Activated CD8-positive, alpha-beta memory T cell treated with anti-CD3 and anti-CD28 coated beads for 36 hours (primary cell): ENCODE measurements around the gene TGM4. TPM values are rescaled to one million over a fixed set of nuclear protein-coding genes. Genes with fewer than 3 reads are reported as not detected.

Experiments used
- total RNA-seq, 2 experiments: library from RNA; stranded (reverse); gene quantifications; one replicate each; pipeline ENCODE4 v1.2.3, GENCODE V29; 2021

Gene TGM4
- total RNA-seq, 2 experiments from 2014 or later = not detected

Other genes with a start within 250 kb of the TGM4 start
- 10 to 100 TPM; 13.0 to 13.1 TPM for gene ZNF197, start 249.6 kb upstream of the TGM4 start, total RNA-seq
- gene ZNF35, start 225.9 kb upstream of the TGM4 start, total RNA-seq = 1 to 10 TPM; 6.3 to 7.9 TPM
- gene ZNF502, start 161.9 kb upstream of the TGM4 start, total RNA-seq = 1 to 10 TPM; 1.3 to 1.5 TPM
- 1 to 10 TPM; 3.6 to 5.0 TPM for gene ZNF501, start 145.0 kb upstream of the TGM4 start, total RNA-seq
- 10 to 100 TPM; 44.5 to 52.9 TPM for gene KIAA1143, start 113.0 kb upstream of the TGM4 start, total RNA-seq
- 10 to 100 TPM; 24.0 to 25.7 TPM for gene KIF15, start 112.8 kb upstream of the TGM4 start, total RNA-seq
- gene TMEM42, start 12.7 kb upstream of the TGM4 start, total RNA-seq = 1 to 10 TPM; 9.4 TPM
- gene ZDHHC3, start 101.6 kb downstream of the TGM4 start, total RNA-seq = 10 to 100 TPM; 42.8 to 46.7 TPM
- 10 to 100 TPM; 90.0 to 98.0 TPM for gene EXOSC7, start 101.6 kb downstream of the TGM4 start, total RNA-seq
- gene CLEC3B, start 151.7 kb downstream of the TGM4 start, total RNA-seq = under 1 TPM in 1 of 2 experiments, not detected in 1; 0.27 TPM